GM18508 (cell line): Measurements from ENCODE around the gene PLCG2.

Source experiments
- ATAC-seq: cut with Tn5 transposase; IDR thresholded peaks from one replicate; pipeline ENCODE4 v1.9.1; 2021; ENCODE audit warnings: moderate number of reproducible peaks; ENCODE audit not compliant: insufficient read depth, unreplicated experiment

Gene PLCG2

DNA sequence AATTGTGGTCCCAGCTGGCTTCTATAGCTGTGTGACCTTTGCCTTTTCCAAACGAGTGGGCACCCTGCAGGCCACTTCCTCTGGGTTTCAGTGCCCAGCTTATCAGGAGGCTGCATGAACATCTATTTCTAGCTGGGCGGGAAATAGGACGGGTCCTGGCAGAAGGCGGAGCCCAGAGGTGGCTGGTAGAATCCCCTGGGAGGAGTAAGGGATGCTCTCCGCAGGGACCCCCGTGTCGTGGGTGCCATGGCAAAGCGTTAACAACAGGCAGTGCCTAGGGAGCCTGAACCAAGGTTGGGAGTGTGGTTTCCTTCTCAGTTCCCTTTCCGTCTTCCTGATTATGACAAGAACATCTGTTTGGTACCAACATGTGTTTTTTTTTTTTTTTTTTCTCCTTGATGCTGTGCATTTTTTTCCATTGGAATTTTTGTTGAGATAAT lies 58.2 kb downstream of the PLCG2 start:
- no peak for ATAC-seq

DNA sequence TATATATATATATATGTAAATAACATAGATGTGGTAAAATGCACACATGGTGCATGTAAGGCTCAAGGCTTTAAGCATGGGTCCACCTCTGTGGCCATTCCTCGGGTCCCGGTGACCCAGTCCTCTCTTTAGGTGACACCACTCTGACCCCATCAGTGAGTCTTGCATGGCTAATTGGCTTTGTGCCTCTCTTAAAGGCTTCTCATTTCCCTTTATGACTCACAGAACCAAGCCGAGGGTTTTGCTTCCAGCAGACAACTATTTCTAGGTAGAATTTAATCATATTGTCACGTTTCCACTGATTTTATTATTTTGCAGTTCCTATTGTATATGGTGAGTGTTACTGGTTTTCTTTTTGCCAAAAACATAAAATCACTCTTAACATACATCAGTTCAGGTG lies 59.7 kb downstream of the PLCG2 start:
- ATAC-seq: no peak

DNA sequence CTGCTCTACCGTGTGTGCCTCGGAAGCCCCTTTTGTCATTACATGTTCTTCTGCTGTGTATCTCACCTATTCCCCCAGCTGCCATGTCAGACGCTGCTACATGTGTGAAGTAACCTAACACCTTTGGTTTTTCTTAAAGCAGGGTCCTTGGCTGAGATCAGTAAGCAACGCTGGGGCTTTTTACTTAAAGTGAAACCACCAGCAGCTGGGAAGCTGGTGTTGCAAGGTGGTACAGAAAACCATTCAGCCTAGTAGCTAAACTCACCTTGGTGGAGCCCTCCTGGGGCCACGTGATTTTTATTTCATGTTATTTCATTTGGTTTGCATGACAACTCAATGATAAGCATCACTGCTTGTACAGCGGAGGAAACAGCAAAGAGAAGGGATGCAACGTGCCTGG lies 62.6 kb downstream of the PLCG2 start:
- ATAC-seq: peak; percentile 52

DNA sequence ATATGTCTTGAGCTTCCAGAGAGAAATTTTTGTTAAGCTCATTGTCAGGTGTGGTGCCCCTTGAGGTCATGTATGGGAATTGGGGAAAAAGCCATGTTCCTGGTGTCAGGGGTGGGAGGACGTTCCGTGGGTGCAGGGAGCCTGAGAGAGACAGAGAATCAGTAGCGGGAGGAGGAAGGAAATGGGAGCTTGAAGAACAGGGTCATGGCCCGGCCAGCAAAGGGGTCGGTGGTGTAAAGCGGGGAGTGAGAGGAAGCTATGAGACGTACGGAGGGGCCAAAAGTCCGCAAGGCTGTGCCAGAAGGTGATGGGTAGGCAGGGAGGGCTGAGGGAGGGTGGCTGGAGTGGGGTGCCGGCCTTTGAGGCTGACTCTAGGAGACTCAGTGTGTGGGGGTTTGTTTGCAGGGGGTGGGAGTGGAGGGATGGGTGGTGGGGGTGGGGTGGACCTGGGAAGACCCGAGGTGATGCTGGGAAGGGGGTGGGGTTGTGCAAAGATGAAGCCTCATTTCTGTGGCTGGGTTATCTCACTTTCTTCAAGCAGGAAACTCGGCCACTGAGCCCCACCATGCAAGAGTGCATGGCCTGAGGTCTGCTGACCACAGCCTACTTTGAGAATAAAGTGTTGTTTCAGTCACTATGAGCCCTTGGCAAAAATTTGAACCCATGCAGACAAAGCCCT lies 63.6 kb downstream of the PLCG2 start:
- no peak for ATAC-seq

DNA sequence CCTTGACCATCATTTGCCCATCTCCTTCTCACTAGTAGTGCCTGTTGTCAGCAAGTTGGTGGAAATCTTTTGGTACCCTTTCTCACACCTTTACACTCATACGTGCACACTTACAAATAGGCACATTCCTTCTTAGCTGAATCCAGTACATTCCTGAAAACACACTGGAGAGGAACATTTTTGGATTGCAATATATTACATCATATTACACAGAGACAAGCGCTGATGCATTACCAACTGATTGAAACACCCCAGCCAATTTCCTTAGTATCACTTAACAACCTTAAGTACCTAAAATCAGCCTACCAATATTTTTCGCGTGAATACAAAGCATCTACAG lies 64.1 kb downstream of the PLCG2 start:
- ATAC-seq: no peak

DNA sequence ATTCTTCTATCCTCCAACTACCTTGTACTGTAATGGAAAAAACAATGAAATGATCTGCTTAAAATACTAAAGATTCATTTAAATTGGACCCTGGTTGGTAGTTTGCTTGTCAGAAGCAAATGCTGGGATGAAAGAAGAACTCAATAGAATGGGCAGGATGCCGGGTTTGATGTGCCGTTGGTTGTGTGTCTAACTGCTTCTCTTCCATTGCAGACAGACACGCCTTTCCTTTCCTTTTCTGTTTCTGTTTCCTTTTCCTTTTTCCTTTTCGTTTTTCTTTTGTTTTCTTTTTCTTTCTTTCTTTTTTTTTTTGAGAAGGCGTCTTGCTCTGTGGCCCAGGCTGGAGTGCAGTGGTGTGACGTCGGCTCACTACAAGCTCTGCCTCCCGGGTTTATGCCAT lies 64.6 kb downstream of the PLCG2 start:
- ATAC-seq: no peak

DNA sequence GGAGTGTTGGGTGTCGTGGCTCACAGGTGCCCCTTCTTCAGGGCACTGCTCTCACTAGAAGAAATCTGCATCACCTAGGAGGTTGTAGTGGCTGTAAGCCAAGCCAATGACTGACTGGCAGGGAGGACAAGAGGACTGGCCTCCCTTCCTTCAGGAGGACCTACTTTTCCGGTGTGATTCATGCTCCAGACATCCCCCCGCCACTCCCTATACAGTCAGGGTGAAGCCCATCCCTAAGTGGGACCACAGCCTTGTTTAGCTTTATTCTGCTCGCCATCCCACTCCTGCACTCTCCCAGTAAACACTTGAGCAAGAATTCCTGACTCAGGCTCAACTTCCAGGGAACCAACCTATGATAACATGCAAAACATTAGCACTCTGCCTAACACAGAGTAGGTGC lies 67.0 kb downstream of the PLCG2 start:
- no peak for ATAC-seq

DNA sequence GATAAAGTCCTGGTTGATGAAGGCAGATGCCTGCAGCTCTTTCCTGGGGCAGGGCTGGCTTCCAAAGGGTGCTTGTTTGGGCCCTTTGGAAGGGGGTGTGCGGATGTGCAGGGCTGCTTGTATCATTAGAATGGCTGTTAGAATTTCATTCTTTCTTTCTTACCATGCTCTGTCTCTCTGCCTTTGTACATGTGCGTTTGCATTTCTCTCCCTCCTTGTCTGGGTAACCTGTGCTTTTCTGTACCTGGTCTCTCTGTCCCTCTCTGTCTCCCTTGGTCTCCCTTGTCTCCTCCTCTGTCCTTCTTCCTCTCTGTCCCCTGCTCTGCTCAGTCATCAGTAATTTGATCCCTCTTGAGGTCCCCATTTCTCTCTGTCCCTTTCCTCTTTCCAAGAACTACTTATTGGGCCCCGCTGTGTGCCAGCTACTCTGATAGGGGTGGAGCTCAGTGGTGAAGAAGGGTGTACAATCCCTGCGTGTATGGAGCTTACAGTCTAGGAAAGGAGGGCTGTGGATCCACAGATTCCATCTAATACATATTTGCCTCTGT lies 69.3 kb downstream of the PLCG2 start:
- ATAC-seq: no peak

DNA sequence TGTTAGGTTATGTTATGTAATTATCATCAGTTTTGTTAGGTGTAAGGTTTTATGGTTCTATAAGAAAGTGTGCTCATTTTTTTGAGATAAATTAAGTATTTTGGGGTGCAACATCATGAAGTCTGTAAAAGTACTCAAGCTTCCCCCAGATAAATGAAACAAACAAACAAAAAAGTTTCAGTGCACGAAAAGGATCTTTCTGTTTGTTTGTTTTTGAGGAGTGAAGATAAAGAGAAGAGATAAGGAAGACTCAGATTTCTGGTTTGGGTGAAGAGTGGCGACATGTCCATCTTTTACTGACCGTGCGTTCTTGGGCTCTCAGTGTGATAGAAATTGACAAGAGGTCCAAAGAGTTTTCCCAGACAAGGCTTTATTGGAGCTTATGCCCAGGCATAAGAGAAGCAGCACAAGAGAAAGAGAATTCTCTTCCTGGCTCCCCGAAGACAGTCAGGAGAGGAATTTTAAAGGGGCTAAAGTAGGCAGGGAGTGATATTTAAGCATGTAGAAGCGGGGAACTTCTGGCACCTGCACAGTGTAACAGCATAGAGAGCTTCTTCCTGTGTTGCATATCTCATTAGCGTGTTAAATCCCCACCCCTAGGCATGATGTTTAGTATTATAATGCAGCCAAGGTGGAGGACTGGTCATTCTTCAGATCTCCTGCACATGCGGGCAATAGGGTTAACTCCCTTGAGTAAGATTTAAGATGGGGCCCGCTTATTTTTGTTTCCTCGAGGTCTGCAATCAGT lies 71.3 kb downstream of the PLCG2 start:
- no peak for ATAC-seq

DNA sequence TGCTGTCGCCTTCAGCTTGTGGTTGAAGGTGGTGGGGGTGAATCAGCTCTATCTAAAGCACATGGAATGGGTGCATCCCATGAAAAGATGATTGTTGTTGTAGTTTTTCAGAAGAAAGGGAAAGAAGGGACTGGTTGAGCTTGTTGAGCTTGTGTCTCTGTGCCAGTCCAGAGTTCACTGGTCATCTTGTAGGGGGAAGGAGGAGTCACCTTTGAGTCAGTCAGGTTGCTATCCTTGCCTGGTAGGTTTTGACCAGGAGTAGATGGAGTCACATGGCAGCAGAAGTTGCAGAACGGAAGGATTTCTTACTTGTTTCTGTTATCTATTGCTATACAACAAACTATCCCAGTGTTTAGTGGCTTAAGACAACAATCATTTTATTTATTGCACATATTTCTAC lies 73.3 kb downstream of the PLCG2 start:
- ATAC-seq: no peak

DNA sequence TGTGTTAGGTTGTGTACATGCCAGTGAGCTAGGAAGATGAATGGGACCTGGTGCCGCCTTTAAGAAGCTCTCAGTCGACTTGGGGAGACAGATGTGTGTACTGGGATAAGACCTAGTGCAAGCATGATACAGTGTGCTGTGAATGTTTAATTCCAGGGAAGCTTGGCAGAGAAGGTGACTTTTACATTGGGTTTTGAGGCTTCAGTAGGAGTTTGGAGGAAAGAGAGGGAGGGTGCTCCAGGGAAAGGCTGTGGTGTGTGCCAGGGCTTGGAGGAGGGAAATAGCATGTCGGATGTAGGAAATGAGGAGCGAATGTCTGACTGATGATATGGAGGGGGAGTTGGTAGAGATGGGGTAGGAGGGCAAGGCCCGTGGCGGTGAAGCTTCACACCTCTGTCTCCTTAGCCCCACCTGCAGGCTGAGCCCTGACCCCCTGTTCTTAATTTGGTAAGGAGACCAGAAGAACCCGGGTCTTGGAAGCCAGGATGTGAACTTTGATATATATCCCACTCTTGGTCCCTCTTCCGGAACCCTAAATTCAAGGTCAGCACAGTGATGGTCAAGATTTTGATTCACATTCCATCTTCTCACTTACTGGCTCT lies 76.6 kb downstream of the PLCG2 start:
- no peak for ATAC-seq

DNA sequence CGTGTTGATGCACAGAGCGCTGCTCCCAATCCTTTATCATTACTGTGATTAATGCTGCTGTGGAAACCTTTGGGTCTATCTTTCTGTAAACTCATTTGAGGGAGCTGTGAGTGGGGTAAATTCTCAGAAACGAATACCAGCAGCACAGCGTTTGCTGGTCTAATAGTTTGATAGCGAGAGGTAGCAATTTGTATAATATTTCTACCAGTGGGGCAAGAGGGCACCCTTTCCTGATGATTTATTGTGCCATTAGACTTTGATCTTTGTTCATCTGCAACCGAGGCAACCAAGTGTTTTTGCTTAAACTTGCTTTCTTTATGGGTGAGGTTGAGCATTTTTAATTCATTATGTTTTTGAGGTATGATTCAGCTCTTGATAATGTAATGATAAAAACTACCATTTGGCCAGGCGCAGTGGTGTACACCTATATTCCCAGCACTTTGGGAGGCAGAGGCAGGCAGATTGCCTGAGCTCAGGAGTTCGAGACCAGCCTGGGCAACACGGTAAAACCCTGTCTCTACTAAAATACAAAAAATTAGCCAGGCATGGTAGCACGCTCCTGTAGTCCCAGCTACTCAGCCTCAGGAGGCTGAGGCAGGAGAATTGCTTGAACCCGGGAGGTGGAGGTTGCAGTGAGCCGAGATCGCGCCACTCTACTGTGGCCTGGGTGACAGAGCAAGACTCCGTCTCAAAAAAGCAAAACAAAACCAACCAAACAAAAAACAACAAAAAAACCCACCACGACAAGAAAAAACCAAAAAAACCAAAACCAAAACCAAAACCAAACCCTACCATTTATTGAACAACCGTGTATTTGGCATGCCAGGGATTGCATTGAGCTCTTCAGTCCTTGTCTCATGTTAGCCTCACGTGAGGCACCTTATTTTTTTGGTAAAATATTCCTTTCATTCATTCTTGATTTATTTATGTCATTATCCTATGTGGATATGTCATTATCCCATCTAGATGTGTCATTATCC lies 81.5 kb downstream of the PLCG2 start:
- ATAC-seq: no peak

DNA sequence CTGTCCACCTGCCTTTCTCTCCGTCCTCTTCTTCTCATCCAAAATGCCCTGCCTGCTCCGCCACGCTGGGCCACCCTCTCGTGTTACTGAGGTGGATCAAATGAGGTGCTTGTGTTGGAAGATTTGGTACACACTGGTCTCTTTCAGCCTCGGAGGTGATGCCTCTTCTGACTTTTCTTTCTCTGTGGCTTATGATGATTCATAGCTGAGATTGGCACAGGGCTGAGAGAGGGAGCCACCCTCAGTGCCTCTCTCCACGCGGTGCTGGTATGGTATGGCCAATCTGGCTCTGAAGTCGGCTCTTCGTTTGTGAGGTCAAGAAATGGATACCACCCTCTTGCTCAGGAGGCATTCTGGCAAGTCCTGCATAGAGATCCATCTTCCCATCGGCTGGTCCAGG lies 82.4 kb downstream of the PLCG2 start:
- no peak for ATAC-seq

DNA sequence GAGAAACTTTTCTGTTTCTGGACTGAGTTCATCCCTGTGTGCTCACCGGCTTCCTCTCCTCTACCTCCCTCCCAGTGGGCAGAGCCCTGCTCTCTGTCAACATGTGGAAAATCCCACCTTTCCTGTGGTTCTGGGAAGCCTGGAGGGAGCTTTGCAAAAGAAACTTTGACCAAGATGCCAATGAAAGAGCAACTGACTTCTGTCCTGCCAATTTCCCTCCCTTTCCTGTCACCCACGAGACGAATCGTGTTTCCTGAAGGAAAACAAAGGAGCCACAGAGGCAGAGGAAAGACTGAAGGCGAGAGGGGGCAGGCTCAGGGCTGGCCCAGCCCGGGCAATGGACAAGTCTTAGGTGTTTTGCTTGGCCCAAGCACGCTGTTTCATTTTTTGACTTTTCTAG lies 82.8 kb downstream of the PLCG2 start:
- no peak for ATAC-seq

DNA sequence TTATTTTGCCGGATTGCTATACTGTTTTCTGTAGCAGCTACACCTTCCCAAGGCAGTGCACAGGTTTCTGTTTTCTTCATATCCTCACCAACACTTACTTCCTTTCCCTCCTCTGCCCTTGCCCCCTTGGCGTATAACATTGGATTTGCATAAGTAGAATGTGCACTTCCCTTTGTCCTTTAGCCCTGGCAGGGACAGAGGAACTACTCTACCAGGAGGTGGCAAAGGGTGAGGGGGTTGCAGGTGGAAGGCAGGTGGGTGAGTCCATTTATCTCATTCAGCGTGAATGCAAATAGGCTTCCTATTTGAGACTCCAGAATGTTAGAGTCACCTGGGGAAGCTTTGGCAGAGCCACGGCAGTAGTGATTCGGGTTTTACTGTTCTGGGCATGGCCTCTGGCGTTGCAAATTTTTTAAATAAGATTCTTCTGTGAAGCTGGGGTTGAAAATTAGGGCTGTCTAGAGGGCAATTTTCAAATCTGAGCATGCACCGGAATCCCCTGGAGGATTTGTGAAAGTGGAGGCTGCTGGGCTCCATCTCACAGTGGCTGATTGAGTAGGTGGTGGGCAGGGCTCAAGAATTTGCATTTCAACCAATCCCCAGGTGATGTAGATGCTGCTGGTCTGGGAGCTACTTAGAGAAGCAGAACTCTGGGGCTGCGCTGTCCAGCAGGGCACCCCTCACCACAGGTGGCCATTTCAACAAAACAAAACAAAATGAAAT lies 84.7 kb downstream of the PLCG2 start:
- no peak for ATAC-seq

DNA sequence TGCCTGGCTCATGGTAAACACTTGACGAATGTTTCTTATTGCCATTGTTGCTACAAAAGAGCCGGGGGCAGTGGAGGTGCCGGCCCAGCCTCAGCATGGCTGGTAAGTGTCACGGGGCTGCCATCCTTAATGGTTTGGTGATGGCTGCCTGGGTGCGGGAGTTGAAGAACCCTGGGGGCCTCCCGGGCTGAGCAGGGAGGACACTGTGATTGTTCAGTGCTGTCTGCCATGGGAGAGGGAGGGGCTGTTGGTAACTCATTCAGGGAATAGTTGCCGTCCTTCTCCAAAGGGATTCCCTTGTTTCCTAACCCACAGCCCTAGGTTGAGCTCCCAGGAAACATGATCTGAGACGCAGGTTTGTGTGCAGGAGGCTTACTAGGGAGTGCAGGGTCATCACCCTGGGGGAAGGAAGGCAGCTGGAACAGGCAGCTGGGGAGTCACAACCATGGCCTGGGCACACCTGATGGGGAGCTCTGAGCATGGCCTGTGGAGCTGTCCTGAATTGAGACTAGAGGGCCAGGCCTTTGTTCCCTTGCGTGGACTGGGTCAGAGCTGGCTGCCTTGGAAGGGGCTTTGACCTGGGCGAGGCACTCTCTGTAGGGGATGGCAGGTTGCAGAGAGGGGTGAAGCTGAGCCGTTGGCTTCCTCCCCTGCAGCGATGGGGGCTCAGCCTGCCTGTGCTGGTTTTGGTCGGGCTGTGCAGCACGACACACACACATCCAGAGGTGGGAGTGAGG lies 85.7 kb downstream of the PLCG2 start:
- no peak for ATAC-seq

DNA sequence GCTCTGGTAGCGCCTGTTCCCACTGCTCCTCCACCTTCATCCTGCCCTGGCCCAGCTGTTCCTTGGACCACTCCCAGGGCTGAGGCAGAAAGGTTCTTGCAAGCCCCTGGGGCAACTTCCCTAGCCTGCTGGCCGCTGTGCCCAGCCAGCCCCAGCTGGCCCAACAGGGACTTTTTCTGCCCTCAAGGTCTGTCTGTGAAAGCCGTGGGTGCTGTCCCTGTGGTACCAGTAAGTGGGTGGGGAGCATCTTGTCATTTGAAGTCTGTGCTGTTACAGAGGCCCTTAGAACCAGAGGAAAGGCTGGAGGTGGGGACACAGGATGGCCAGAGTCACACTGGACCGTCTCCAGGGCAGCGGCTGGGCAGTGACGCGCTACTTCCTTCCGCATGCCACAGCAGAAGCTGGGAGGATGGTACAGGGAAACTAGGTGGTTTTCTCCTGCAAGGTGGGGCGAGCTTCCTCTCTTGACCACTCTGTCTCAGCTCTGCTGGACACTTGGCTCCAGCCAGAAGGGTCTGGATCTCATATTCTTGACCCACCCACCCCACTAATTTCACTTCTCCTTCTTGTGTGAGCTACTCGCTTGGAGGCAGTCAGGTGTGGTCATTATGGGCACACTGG lies 87.8 kb downstream of the PLCG2 start:
- no peak for ATAC-seq

DNA sequence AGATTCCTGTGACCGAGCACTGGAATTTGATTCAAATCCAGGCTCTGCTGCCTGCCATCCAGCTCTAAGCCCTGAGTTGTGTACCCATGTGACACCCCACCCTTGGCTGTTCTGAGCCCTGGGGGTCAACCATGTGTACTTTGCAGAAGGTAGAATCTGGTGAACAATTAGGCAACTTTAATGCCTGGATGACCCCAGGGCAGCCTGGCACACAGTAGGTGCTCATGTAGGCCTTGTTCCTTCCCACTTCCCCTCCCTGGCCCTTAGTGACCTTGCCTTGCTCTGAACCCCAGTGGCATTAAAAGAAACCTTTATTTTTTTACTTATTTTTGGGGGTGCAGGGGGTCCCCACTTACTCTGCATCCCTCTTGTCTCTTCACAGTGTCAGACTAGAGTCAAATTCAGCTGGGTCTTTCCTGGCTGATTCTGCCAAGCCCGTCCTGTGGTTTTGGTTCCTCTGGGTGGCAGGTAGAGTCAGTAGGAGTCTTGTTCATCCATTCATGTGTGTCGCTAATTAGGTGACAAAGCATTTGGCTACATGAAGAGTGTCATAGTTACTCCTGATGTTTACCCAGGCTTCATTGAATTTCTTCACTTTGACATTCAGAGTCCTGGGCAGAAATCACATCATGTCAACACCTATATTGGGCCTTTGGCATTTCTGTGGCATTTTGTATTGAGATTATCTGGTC lies 89.1 kb downstream of the PLCG2 start:
- ATAC-seq: no peak
